Measurements from ENCODE around the gene LRRC4C. TPM values are rescaled to one million over a fixed set of nuclear protein-coding genes. Genes with fewer than 3 reads are reported as not detected.

LRRC4C gene
- total RNA-seq, 1 experiment from 2014 or later = 0.72 TPM

DNA sequence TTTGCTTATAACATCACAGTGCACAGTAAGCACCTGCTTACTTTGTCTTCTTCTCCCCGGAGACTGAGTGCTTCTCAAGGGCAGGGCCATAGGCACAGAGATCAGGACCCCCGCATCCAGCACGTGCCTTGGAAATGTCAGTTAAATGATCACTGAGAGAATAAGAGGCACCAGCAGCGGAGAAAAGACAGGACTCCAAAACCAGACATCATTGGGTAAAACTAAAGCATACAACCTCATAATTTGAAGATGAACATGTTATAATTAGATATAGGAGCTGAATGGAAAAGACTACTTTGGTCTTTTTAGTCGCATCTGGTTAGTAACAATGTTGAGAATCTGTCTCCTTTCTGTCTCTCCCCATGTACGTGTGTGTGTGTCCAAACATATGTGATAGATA is 1279.9 kb downstream of the LRRC4C start:
- no peaks in the 10 kb centered on the region for H3K4me1 Mint-ChIP-seq
- ChIA-PET POLR2A (no interaction called here), CTCF (no interaction called here)
- TF ChIP-seq AFF4 (CRISPR knock-in tag; IDR thresholded peaks at IDR 0.05; ENCODE audit: borderline replicate concordance) (no peak), ZNF423 (CRISPR knock-in tag; IDR thresholded peaks at IDR 0.05) (no peak), CREM (CRISPR knock-in tag; IDR thresholded peaks at IDR 0.05) (no peak), ZNF263 (CRISPR knock-in tag; IDR thresholded peaks at IDR 0.05; ENCODE audit: low read depth) (no peak), FOXP4 (CRISPR knock-in tag; IDR thresholded peaks at IDR 0.05) (no peak), HMGXB4 (CRISPR knock-in tag; IDR thresholded peaks at IDR 0.05) (no peak), SMAD4 (CRISPR knock-in tag; IDR thresholded peaks at IDR 0.05) (no peak), SP1 (CRISPR knock-in tag; conservative IDR thresholded peaks at IDR 0.05) (no peak)
- ATAC-seq (no peak), DNase-seq (ENCODE audit: low spot score) (no peak)
- peaks cover 27% of the 10 kb centered on the region for H3K9me3 Mint-ChIP-seq
- H3K27ac Mint-ChIP-seq = no peak overlapping the region
- H3K4me3 Mint-ChIP-seq = no peak overlapping the region
- peaks cover 67% of the 10 kb centered on the region for H3K27me3 Mint-ChIP-seq (ENCODE audit: low read depth)
- H3K36me3 Mint-ChIP-seq = no peaks in the 10 kb centered on the region

DNA sequence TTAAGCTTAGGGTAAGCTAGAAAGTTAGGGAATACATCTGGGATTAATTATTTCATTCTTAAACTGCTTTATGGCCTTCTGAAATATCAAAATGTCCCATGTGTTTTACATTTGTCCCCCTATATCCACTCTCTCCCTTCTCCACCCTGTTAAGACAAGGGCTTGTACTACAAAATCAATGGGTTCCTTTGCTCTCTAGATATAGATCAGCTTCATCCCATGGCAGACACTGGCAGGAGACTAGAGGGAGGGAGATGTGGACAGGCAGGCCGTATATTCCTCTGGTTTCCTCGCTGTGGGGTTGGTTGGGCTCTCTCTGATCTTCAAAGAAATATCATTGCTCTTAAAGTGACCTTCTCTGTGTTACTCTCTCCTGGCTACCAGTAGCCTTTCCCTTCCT is 1281.0 kb downstream of the LRRC4C start:
- Mint-ChIP-seq H3K36me3 (no peaks in the 10 kb centered on the region), H3K9me3 (peaks cover 27% of the 10 kb centered on the region), H3K4me3 (no peak overlapping the region), H3K27ac (no peak overlapping the region), H3K4me1 (no peaks in the 10 kb centered on the region), H3K27me3 (ENCODE audit: low read depth) (peaks cover 61% of the 10 kb centered on the region)
- POLR2A ChIA-PET = no interaction called here
- TF ChIP-seq HMGXB4 (CRISPR knock-in tag; IDR thresholded peaks at IDR 0.05) (no peak), TP53 (CRISPR knock-in tag; IDR thresholded peaks at IDR 0.05) (no peak), ZNF232 (CRISPR knock-in tag; IDR thresholded peaks at IDR 0.05) (no peak), MXD4 (CRISPR knock-in tag; IDR thresholded peaks at IDR 0.05; ENCODE audit: borderline replicate concordance) (no peak), JAZF1 (CRISPR knock-in tag; IDR thresholded peaks at IDR 0.05) (no peak), ATF2 (CRISPR knock-in tag; IDR thresholded peaks at IDR 0.05; ENCODE audit: borderline replicate concordance, low read depth) (no peak), AFF4 (CRISPR knock-in tag; IDR thresholded peaks at IDR 0.05; ENCODE audit: borderline replicate concordance) (no peak)
- TF ChIP-seq, protein P1, sequence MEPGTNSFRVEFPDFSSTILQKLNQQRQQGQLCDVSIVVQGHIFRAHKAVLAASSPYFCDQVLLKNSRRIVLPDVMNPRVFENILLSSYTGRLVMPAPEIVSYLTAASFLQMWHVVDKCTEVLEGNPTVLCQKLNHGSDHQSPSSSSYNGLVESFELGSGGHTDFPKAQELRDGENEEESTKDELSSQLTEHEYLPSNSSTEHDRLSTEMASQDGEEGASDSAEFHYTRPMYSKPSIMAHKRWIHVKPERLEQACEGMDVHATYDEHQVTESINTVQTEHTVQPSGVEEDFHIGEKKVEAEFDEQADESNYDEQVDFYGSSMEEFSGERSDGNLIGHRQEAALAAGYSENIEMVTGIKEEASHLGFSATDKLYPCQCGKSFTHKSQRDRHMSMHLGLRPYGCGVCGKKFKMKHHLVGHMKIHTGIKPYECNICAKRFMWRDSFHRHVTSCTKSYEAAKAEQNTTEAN (CRISPR knock-in tag; IDR thresholded peaks at IDR 0.05) = no peak
- ATAC-seq (no peak), DNase-seq (ENCODE audit: low spot score) (no peak)
- CTCF ChIA-PET = no interaction called here
